Ishikawa (cell line): ENCODE data around the gene SPECC1.

Source experiments
- CREB1 ChIP-seq: IDR thresholded peaks from 2 replicates; pipeline ENCODE4 v1.6.1; 2012; ENCODE audit warnings: low read depth
- EP300 ChIP-seq: IDR thresholded peaks from 2 replicates; pipeline ENCODE4 v1.6.1; 2012; ENCODE audit warnings: borderline replicate concordance
- TAF1 ChIP-seq: IDR thresholded peaks from 2 replicates; pipeline ENCODE4 v1.6.1; 2012; ENCODE audit warnings: low read depth, mild to moderate bottlenecking
- TCF12 ChIP-seq: IDR thresholded peaks from 2 replicates; pipeline ENCODE4 v1.6.1; 2012; ENCODE audit warnings: low read depth
- TEAD4 ChIP-seq: IDR thresholded peaks from 2 replicates; pipeline ENCODE4 v1.6.1; 2012
- YY1 ChIP-seq: IDR thresholded peaks from 2 replicates; pipeline ENCODE4 v1.6.1; 2012; ENCODE audit warnings: low read depth
- ZBTB7A ChIP-seq: IDR thresholded peaks from 2 replicates; pipeline ENCODE4 v1.6.1; 2012; ENCODE audit warnings: low read depth
- TF ChIP-seq, protein P1 (sequence below): IDR thresholded peaks from 2 replicates; pipeline ENCODE4 v1.6.1; 2012

DNA sequence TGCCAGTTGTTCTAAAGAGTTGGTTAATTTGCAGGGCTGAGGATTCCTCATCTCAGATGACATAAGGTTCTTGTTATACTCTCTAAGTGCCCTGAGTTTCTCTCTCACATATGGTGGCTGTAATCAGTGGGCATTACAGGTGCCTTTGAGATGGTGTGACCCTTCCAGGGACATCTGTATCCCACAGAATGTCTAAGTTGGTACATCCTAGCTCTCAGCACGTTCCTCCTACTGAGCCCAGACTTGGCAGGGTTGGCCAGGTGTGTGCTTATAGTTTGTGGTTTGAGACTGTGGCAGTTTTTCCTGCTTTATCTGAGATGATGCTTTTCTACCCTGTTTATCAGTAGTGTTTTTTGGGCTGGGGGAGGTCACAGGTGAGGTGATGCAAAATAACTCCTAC is 36.3 kb downstream of the SPECC1 start:
- TF ChIP-seq TEAD4: no peak
- no peak for TF ChIP-seq TAF1
- no peak for TF ChIP-seq TCF12
- TF ChIP-seq EP300: no peak
- TF ChIP-seq, protein P1, sequence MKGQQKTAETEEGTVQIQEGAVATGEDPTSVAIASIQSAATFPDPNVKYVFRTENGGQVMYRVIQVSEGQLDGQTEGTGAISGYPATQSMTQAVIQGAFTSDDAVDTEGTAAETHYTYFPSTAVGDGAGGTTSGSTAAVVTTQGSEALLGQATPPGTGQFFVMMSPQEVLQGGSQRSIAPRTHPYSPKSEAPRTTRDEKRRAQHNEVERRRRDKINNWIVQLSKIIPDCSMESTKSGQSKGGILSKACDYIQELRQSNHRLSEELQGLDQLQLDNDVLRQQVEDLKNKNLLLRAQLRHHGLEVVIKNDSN: no peak
- TF ChIP-seq CREB1: no peak
- TF ChIP-seq ZBTB7A: no peak
- TF ChIP-seq YY1: no peak
